ENCODE data around the gene SEMA5B.

SEMA5B gene

GRCh38 chr3:123005291-123005690 is 22.3 kb downstream of the SEMA5B start:
- Histone ChIP-seq H3K4me1 (ENCODE audit: low read length) (no peaks in the 10 kb centered on the region), H4K20me1 (ENCODE audit: insufficient read depth, low read length) (no peaks in the 10 kb centered on the region), H3K27ac (ENCODE audit: low read length) (no peak overlapping the region), H3K9me2 (replicated peaks; ENCODE audit: insufficient read depth, low read length) (no peaks in the 10 kb centered on the region), H3K9me3 (replicated peaks; ENCODE audit: insufficient read depth, low read length) (no peaks in the 10 kb centered on the region), H2AFZ (ENCODE audit: low read length) (no peak overlapping the region), H3F3A (ENCODE audit: insufficient read depth, low read length) (no peaks in the 10 kb centered on the region), H3K4me2 (ENCODE audit: low read depth, low read length) (no peak overlapping the region), H3K4me3 (ENCODE audit: low read length) (no peak overlapping the region), H3K9ac (ENCODE audit: low read length) (no peak overlapping the region), H3K36me3 (replicated peaks; ENCODE audit: insufficient read depth, low read length) (no peaks in the 10 kb centered on the region), H3K27me3 (replicated peaks; ENCODE audit: insufficient read depth, low read length) (no peaks in the 10 kb centered on the region), H3K79me2 (ENCODE audit: low read length) (no peaks in the 10 kb centered on the region)
- TF ChIP-seq, protein P1, sequence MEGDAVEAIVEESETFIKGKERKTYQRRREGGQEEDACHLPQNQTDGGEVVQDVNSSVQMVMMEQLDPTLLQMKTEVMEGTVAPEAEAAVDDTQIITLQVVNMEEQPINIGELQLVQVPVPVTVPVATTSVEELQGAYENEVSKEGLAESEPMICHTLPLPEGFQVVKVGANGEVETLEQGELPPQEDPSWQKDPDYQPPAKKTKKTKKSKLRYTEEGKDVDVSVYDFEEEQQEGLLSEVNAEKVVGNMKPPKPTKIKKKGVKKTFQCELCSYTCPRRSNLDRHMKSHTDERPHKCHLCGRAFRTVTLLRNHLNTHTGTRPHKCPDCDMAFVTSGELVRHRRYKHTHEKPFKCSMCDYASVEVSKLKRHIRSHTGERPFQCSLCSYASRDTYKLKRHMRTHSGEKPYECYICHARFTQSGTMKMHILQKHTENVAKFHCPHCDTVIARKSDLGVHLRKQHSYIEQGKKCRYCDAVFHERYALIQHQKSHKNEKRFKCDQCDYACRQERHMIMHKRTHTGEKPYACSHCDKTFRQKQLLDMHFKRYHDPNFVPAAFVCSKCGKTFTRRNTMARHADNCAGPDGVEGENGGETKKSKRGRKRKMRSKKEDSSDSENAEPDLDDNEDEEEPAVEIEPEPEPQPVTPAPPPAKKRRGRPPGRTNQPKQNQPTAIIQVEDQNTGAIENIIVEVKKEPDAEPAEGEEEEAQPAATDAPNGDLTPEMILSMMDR (IDR thresholded peaks at IDR 0.05; ENCODE audit: low read length), result no peak
- no peak for TF ChIP-seq EZH2 (optimal IDR thresholded peaks at IDR 0.05; ENCODE audit: low read depth, low read length)
- TF ChIP-seq EZH2phosphoT487 (IDR thresholded peaks at IDR 0.05; ENCODE audit: low read length), result no peak
- DNase-seq, result no peak

- Histone ChIP-seq H3K27me3 (replicated peaks; ENCODE audit: insufficient read depth, low read length) (no peaks in the 10 kb centered on the region), H3K9me3 (replicated peaks; ENCODE audit: insufficient read depth, low read length) (no peaks in the 10 kb centered on the region), H3K9me2 (replicated peaks; ENCODE audit: insufficient read depth, low read length) (no peaks in the 10 kb centered on the region), H3K79me2 (ENCODE audit: low read length) (no peaks in the 10 kb centered on the region), H3K4me1 (ENCODE audit: low read length) (no peaks in the 10 kb centered on the region), H3F3A (ENCODE audit: insufficient read depth, low read length) (no peaks in the 10 kb centered on the region), H2AFZ (ENCODE audit: low read length) (no peak overlapping the region), H3K9ac (ENCODE audit: low read length) (no peak overlapping the region), H3K36me3 (replicated peaks; ENCODE audit: insufficient read depth, low read length) (no peaks in the 10 kb centered on the region), H3K27ac (ENCODE audit: low read length) (no peak overlapping the region), H3K4me2 (ENCODE audit: low read depth, low read length) (no peak overlapping the region), H4K20me1 (ENCODE audit: insufficient read depth, low read length) (no peaks in the 10 kb centered on the region), H3K4me3 (ENCODE audit: low read length) (no peak overlapping the region)
- TF ChIP-seq EZH2phosphoT487 (IDR thresholded peaks at IDR 0.05; ENCODE audit: low read length) (no peak), EZH2 (optimal IDR thresholded peaks at IDR 0.05; ENCODE audit: low read depth, low read length) (no peak)
- TF ChIP-seq, protein P1 (IDR thresholded peaks at IDR 0.05; ENCODE audit: low read length), result no peak
- no peak for DNase-seq
These were observed 23.2 kb downstream of the SEMA5B start for GRCh38 chr3:123004201-123004918.

GRCh38 chr3:123002749-123003497 is 24.6 kb downstream of the SEMA5B start:
- no peaks in the 10 kb centered on the region for H3K4me1 ChIP-seq (ENCODE audit: low read length)
- H2AFZ ChIP-seq (ENCODE audit: low read length), result no peak overlapping the region
- no peak overlapping the region for H3K4me3 ChIP-seq (ENCODE audit: low read length)

More at GRCh38 chr3:123002749-123003497, 24.6 kb downstream of the SEMA5B start:
- Histone ChIP-seq H3K9me3 (replicated peaks; ENCODE audit: insufficient read depth, low read length) (no peaks in the 10 kb centered on the region), H3K9ac (ENCODE audit: low read length) (no peak overlapping the region), H3K9me2 (replicated peaks; ENCODE audit: insufficient read depth, low read length) (no peaks in the 10 kb centered on the region), H4K20me1 (ENCODE audit: insufficient read depth, low read length) (no peaks in the 10 kb centered on the region), H3K27me3 (replicated peaks; ENCODE audit: insufficient read depth, low read length) (no peaks in the 10 kb centered on the region), H3K36me3 (replicated peaks; ENCODE audit: insufficient read depth, low read length) (no peaks in the 10 kb centered on the region), H3K27ac (ENCODE audit: low read length) (no peak overlapping the region), H3K79me2 (ENCODE audit: low read length) (no peaks in the 10 kb centered on the region), H3F3A (ENCODE audit: insufficient read depth, low read length) (no peaks in the 10 kb centered on the region), H3K4me2 (ENCODE audit: low read depth, low read length) (no peak overlapping the region)
- no peak for TF ChIP-seq EZH2phosphoT487 (IDR thresholded peaks at IDR 0.05; ENCODE audit: low read length)
- DNase-seq, result no peak

All from MM.1S (cell line).